ENCODE results near the gene NPEPL1. TPM values are rescaled to one million over a fixed set of nuclear protein-coding genes. Genes with fewer than 3 reads are reported as not detected.

NPEPL1 gene
- total RNA-seq, 3 donors from 2014 or later: 26.8 to 35.7 (median 30.8) TPM

DNA sequence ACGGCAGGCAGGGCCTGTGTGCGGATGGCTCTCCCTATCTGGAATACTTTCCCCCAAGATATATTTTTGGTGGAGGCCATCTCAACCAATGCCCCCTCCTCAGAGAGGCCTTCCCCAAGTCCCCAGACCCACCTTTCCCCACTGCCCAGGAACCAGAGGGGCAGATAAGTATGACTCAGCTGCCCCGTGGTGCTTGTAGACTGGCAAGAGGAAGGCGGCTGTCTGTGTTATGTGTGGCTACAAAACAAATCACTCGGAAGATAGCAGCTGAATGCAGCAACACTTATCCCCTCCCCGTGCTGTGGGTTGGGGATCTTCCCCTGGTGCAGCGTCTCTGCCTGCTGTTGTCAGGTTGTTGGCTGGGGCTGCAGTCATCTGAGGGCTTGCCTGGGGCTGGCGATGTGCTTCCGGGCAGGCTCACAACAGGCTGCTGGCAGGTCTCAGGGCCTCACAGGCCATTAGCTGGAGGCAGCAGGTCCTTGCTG lies 7.1 kb downstream of the NPEPL1 start:
- intact Hi-C loops (cut with DNase I; ENCODE audit: low total_unique reads): no loop called here
- Histone ChIP-seq H3K9me3 (no peaks in the 10 kb centered on the region), H3K27ac (no peak overlapping the region), H3K4me3 (no peak overlapping the region), H3K27me3 (no peaks in the 10 kb centered on the region), H3K4me1 (peaks cover 0 to under 1% of the 10 kb centered on the region in 2 donors), H3K36me3 (peaks cover 6% of the 10 kb centered on the region)
- DNase-seq (ENCODE audit: low spot score in 2 of 2): peak in 1 of 2 donors; percentile 30
- TF ChIP-seq POLR2A (IDR thresholded peaks at IDR 0.05) (no peak), POLR2AphosphoS5 (IDR thresholded peaks at IDR 0.05) (no peak)
- TF ChIP-seq, protein P1, sequence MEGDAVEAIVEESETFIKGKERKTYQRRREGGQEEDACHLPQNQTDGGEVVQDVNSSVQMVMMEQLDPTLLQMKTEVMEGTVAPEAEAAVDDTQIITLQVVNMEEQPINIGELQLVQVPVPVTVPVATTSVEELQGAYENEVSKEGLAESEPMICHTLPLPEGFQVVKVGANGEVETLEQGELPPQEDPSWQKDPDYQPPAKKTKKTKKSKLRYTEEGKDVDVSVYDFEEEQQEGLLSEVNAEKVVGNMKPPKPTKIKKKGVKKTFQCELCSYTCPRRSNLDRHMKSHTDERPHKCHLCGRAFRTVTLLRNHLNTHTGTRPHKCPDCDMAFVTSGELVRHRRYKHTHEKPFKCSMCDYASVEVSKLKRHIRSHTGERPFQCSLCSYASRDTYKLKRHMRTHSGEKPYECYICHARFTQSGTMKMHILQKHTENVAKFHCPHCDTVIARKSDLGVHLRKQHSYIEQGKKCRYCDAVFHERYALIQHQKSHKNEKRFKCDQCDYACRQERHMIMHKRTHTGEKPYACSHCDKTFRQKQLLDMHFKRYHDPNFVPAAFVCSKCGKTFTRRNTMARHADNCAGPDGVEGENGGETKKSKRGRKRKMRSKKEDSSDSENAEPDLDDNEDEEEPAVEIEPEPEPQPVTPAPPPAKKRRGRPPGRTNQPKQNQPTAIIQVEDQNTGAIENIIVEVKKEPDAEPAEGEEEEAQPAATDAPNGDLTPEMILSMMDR (IDR thresholded peaks at IDR 0.05): no peak

DNA sequence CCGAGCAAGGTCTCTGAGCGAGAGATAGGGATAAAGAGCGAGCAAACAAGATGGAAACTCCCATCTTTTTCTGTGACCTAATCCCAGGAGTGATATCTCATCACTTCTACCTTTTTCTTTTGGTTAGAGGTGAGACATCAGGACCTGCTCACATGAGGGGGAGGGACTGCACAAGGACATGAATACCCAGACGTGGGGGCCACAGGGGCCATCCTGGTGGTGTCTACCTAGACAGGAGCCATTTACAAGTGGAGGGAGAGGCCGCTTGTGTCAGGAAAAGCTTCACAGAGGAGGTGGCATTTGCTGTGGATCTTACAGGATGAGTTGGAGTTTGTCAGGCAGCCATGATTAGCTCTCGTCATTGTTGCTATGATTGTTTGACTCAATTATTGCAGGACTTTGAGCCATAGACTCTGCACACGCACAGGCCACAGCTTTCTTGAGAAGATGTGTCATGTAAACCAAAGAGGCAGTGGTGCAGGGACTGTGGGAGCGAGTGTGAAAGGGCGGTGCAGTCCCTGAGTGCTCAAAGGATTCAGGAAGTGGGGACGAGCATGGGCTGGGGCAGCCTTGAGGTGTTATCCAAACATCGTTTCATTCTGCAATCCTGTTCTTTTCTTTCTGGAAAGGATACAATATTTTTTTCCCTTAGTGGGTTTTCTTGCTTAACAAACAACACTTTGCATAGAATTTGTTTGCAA lies 7.7 kb downstream of the NPEPL1 start:
- DNase-seq (ENCODE audit: low spot score in 2 of 2): no peak
- Histone ChIP-seq H3K9me3 (no peaks in the 10 kb centered on the region), H3K4me3 (no peak overlapping the region), H3K27me3 (no peaks in the 10 kb centered on the region), H3K4me1 (no peaks in the 10 kb centered on the region), H3K27ac (no peak overlapping the region), H3K36me3 (peaks cover 6% of the 10 kb centered on the region)
- intact Hi-C loops (cut with DNase I; ENCODE audit: low total_unique reads): no loop called here
- TF ChIP-seq POLR2A (IDR thresholded peaks at IDR 0.05) (no peak), POLR2AphosphoS5 (IDR thresholded peaks at IDR 0.05) (no peak)
- TF ChIP-seq, protein P1 (IDR thresholded peaks at IDR 0.05): no peak

DNA sequence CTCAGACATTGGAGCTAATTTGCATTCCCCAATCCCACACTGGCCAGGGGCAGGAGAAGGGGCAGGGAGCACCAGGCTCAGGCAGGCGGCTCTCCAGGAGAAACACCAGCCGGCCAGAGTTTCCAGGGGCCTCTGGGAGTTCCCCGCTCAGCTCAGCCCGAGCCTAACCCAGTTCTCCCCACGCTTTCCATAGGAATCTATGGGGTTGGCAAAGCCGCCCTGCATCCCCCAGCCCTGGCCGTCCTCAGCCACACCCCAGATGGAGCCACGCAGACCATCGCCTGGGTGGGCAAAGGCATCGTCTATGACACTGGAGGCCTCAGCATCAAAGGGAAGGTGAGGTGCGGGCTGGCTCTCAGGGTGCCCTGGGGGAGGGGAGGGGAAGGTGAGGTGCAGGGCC lies 8.2 kb downstream of the NPEPL1 start:
- TF ChIP-seq POLR2AphosphoS5 (IDR thresholded peaks at IDR 0.05): no peak
- Histone ChIP-seq H3K27ac (no peak overlapping the region), H3K27me3 (no peaks in the 10 kb centered on the region), H3K36me3 (peaks cover 6% of the 10 kb centered on the region), H3K4me1 (no peaks in the 10 kb centered on the region), H3K9me3 (no peaks in the 10 kb centered on the region), H3K4me3 (no peak overlapping the region)
- intact Hi-C loops (cut with DNase I; ENCODE audit: low total_unique reads): no loop called here
- DNase-seq (ENCODE audit: low spot score in 2 of 2): no peak

DNA sequence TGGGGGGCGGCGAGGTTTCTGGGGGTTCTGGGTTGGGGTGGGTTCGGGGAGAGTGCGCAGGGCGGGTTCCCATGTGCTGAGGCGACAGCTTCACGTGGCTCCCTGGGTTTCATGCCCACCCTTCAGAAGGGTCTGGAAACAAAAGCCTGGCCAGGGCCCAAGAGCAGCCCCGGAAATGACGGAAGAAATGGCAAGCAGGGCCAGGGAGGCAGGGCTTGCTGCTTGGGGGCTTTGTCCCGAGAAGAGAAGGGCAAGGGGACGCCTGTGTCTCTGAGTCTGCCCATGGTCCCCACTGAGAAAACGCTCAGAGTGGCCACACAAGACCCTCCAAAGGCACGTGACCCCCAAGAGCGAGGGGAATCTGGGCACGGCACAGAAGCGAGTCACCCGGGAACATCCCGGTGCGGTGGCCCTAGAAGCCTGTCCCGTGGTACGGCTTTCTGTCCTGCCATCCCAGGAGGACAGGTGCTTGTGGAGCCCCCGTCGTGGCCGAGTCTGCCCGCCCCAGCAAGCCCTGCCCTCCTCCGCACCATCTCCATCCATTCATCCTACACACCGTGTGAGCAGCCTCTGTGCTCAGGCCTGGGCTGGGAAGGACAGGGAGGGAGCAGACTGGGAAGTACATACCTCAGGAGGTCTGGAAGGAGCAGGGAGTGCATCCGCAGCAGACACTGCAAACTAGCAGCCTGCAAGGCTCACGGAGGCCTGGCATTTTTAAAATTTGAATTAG lies 9.0 kb downstream of the NPEPL1 start:
- intact Hi-C loops (cut with DNase I; ENCODE audit: low total_unique reads): no loop called here
- H3K4me1 ChIP-seq: no peaks in the 10 kb centered on the region
- H3K27ac ChIP-seq: no peak overlapping the region
- H3K27me3 ChIP-seq: no peaks in the 10 kb centered on the region
- TF ChIP-seq, protein P1 (IDR thresholded peaks at IDR 0.05): no peak
- no peak for TF ChIP-seq POLR2AphosphoS5 (IDR thresholded peaks at IDR 0.05)
- TF ChIP-seq POLR2A (IDR thresholded peaks at IDR 0.05): no peak
- no peaks in the 10 kb centered on the region for H3K9me3 ChIP-seq
- no peak for DNase-seq (ENCODE audit: low spot score in 2 of 2)
- H3K4me3 ChIP-seq: no peak overlapping the region
- H3K36me3 ChIP-seq: peaks cover 6% of the 10 kb centered on the region

DNA sequence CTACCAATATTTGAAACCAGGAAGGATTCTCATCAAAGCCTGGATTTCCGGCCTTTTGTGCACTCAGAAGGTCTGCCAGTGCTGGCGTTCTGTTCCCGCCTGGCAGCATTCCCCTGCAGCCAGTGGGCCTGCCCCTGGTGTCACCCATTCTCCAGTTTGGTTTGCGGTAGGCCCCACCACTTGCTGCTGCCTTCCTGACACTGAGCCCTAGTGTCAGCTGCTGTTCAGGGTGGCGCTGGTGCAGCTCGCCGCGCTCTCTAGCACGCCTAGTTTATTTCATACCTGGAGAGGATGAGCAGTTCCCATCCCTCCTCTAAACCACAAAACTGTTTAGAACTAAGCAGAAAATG lies 9.5 kb downstream of the NPEPL1 start:
- Histone ChIP-seq H3K4me3 (no peak overlapping the region), H3K9me3 (no peaks in the 10 kb centered on the region), H3K36me3 (peaks cover 6% of the 10 kb centered on the region), H3K27ac (no peak overlapping the region), H3K4me1 (no peaks in the 10 kb centered on the region), H3K27me3 (no peaks in the 10 kb centered on the region)
- DNase-seq (ENCODE audit: low spot score in 2 of 2): no peak
- TF ChIP-seq, protein P1 (IDR thresholded peaks at IDR 0.05): no peak
- TF ChIP-seq POLR2A (IDR thresholded peaks at IDR 0.05): no peak
- TF ChIP-seq POLR2AphosphoS5 (IDR thresholded peaks at IDR 0.05): no peak
- intact Hi-C loops (cut with DNase I; ENCODE audit: low total_unique reads): no loop called here

Data from breast epithelium (tissue), 4 donors.